ENCODE results near the gene MEGF11.

The MEGF11 gene

DNA sequence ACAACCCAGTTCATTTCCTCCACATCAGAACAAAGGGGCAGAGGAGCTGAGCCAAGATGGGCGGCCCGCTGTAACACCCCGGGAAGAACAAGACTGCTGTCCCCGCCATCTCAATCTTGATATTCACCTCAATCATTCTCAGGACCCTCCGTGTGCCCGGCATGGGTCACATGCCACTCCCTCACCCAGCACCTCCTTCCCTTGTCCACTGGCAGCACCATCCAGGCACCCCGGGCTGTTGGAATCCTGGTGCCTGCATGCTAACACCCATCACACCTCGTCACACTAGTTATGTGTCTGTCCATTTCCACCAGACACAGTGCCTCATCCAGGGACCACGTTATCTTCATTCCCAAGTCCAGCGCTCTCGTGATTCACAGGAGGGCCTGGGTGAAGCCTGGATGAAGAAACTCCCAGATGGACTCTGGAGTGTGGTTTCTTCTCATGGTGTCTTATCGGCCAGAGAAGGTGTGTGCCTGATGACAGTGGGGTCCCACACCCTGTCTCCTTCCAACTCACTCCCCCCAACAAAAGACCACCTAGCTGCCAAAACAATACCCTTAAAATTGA, 16.7 kb downstream of the MEGF11 start:
- Histone ChIP-seq H3K9me3 (ENCODE audit: control insufficient read depth, low read length) (no peaks in the 10 kb centered on the region), H3K4me3 (ENCODE audit: low read depth, low read length) (no peak overlapping the region), H3K4me1 (no peaks in the 10 kb centered on the region), H3K79me2 (no peaks in the 10 kb centered on the region), H3K27ac (no peak overlapping the region), H3K36me3 (ENCODE audit: control insufficient read depth, insufficient read depth, low read length) (no peaks in the 10 kb centered on the region), H3K4me2 (ENCODE audit: low read length) (no peak overlapping the region), H3K27me3 (ENCODE audit: control insufficient read depth, insufficient read depth, low read length) (no peaks in the 10 kb centered on the region), H2AFZ (no peak overlapping the region), H3K9ac (no peak overlapping the region)
- TF ChIP-seq CTCF (IDR thresholded peaks at IDR 0.05), result no peak

GRCh38 chr15:66235866-66236265, 17.7 kb downstream of the MEGF11 start:
- no peak overlapping the region for H2AFZ ChIP-seq
- H3K27me3 ChIP-seq (ENCODE audit: control insufficient read depth, insufficient read depth, low read length), result no peaks in the 10 kb centered on the region
- H3K9me3 ChIP-seq (ENCODE audit: control insufficient read depth, low read length), result no peaks in the 10 kb centered on the region
- H3K4me3 ChIP-seq (ENCODE audit: low read depth, low read length), result no peak overlapping the region
- TF ChIP-seq CTCF (IDR thresholded peaks at IDR 0.05), result no peak
- H3K4me1 ChIP-seq, result no peaks in the 10 kb centered on the region
- H3K79me2 ChIP-seq, result no peaks in the 10 kb centered on the region
- H3K36me3 ChIP-seq (ENCODE audit: control insufficient read depth, insufficient read depth, low read length), result no peaks in the 10 kb centered on the region
- H3K27ac ChIP-seq, result no peak overlapping the region
- no peak overlapping the region for H3K9ac ChIP-seq
- no peak overlapping the region for H3K4me2 ChIP-seq (ENCODE audit: low read length)

GRCh38 chr15:66234798-66235197, 18.8 kb downstream of the MEGF11 start:
- H2AFZ ChIP-seq, result no peak overlapping the region
- no peaks in the 10 kb centered on the region for H3K27me3 ChIP-seq (ENCODE audit: control insufficient read depth, insufficient read depth, low read length)
- no peaks in the 10 kb centered on the region for H3K4me1 ChIP-seq
- no peaks in the 10 kb centered on the region for H3K79me2 ChIP-seq
- no peak overlapping the region for H3K4me2 ChIP-seq (ENCODE audit: low read length)
- H3K27ac ChIP-seq, result no peak overlapping the region
- no peak for TF ChIP-seq CTCF (IDR thresholded peaks at IDR 0.05)
- H3K9me3 ChIP-seq (ENCODE audit: control insufficient read depth, low read length), result no peaks in the 10 kb centered on the region
- no peak overlapping the region for H3K9ac ChIP-seq
- no peaks in the 10 kb centered on the region for H3K36me3 ChIP-seq (ENCODE audit: control insufficient read depth, insufficient read depth, low read length)
- no peak overlapping the region for H3K4me3 ChIP-seq (ENCODE audit: low read depth, low read length)

GRCh38 chr15:66233487-66234415, 19.8 kb downstream of the MEGF11 start:
- no peaks in the 10 kb centered on the region for H3K27me3 ChIP-seq (ENCODE audit: control insufficient read depth, insufficient read depth, low read length)
- no peak overlapping the region for H2AFZ ChIP-seq
- H3K4me3 ChIP-seq (ENCODE audit: low read depth, low read length), result no peak overlapping the region
- H3K27ac ChIP-seq, result no peak overlapping the region
- no peak overlapping the region for H3K9ac ChIP-seq
- no peaks in the 10 kb centered on the region for H3K4me1 ChIP-seq
- TF ChIP-seq CTCF (IDR thresholded peaks at IDR 0.05), result no peak
- no peak overlapping the region for H3K4me2 ChIP-seq (ENCODE audit: low read length)
- no peaks in the 10 kb centered on the region for H3K36me3 ChIP-seq (ENCODE audit: control insufficient read depth, insufficient read depth, low read length)
- H3K79me2 ChIP-seq, result no peaks in the 10 kb centered on the region
- no peaks in the 10 kb centered on the region for H3K9me3 ChIP-seq (ENCODE audit: control insufficient read depth, low read length)

All from parathyroid adenoma (tissue), 2 donors.